GM23338 (cell line): ENCODE results near the gene EXPH5. TPM values are rescaled to one million over a fixed set of nuclear protein-coding genes. Genes with fewer than 3 reads are reported as not detected.

Experiments
- ATAC-seq: fragments of 200-7000 bp; cut with Tn5 transposase; 3 replicates; pipeline ENCODE4 v1.9.1; 2020
- DNase-seq: peaks from one replicate; pipeline ENCODE4 v3.0.0-alpha.2; 2015; ENCODE audit warnings: low spot score
- H2AFZ ChIP-seq: fragments of 200-600 bp; sonication (generic); 2 replicates; pipeline ENCODE4 v1.8.0; 2016; ENCODE audit warnings: antibody characterized with exemption, mild to moderate bottlenecking, moderate library complexity
- H3F3A ChIP-seq: fragments of 200-600 bp; sonication (generic); replicated peaks from 2 replicates; pipeline ENCODE4 v1.8.0; 2017; ENCODE audit warnings: antibody characterized with exemption, mixed run types, low read depth
- H3K27ac ChIP-seq: fragments of 200-600 bp; sonication (generic); 2 replicates; pipeline ENCODE4 v1.6.1; 2016; ENCODE audit warnings: low read depth
- H3K27me3 ChIP-seq: fragments of 200-600 bp; sonication (generic); 2 replicates; pipeline ENCODE4 v1.8.0; 2016; ENCODE audit warnings: mild to moderate bottlenecking, mixed run types, moderate library complexity; ENCODE audit not compliant: insufficient read depth
- H3K36me3 ChIP-seq: fragments of 200-600 bp; sonication (generic); 2 replicates; pipeline ENCODE4 v1.8.0; 2016; ENCODE audit warnings: mild to moderate bottlenecking; ENCODE audit not compliant: insufficient read depth
- H3K4me1 ChIP-seq: fragments of 200-600 bp; sonication (generic); 2 replicates; pipeline ENCODE4 v1.8.0; 2016; ENCODE audit warnings: mild to moderate bottlenecking, moderate library complexity; ENCODE audit not compliant: insufficient read depth
- H3K4me2 ChIP-seq: fragments of 200-600 bp; sonication (generic); 2 replicates; pipeline ENCODE4 v1.7.1; 2017; ENCODE audit warnings: mixed run types
- H3K4me3 ChIP-seq: fragments of 200-600 bp; sonication (generic); 2 replicates; pipeline ENCODE4 v1.6.1; 2016; ENCODE audit warnings: mixed run types
- H3K79me2 ChIP-seq: fragments of 200-600 bp; sonication (generic); replicated peaks from 2 replicates; pipeline ENCODE4 v1.8.0; 2017; ENCODE audit warnings: mild to moderate bottlenecking; ENCODE audit not compliant: insufficient read depth
- H3K9me2 ChIP-seq: fragments of 200-600 bp; sonication (generic); 2 replicates; pipeline ENCODE4 v1.8.0; 2017; ENCODE audit not compliant: insufficient read depth
- H4K20me1 ChIP-seq: fragments of 200-600 bp; sonication (generic); replicated peaks from 2 replicates; pipeline ENCODE4 v1.8.0; 2017; ENCODE audit warnings: mild to moderate bottlenecking; ENCODE audit not compliant: insufficient read depth
- H3K27ac Mint-ChIP-seq: 2 replicates; pipeline ENCODE4 v1.8.0; 2020; ENCODE audit warnings: inconsistent platforms, mild to moderate bottlenecking, moderate library complexity, mixed read lengths
- H3K27me3 Mint-ChIP-seq: 3 replicates; pipeline ENCODE4 v1.8.0; 2022; ENCODE audit warnings: low read depth, mild to moderate bottlenecking, moderate library complexity, mixed read lengths, inconsistent platforms; ENCODE audit not compliant: insufficient read depth, poor library complexity
- H3K36me3 Mint-ChIP-seq: 3 replicates; pipeline ENCODE4 v1.8.0; 2021; ENCODE audit warnings: low read depth, mild to moderate bottlenecking, inconsistent platforms, moderate library complexity, mixed read lengths
- H3K4me1 Mint-ChIP-seq: 3 replicates; pipeline ENCODE4 v1.8.0; 2020; ENCODE audit warnings: mild to moderate bottlenecking, inconsistent platforms, mixed read lengths
- H3K4me3 Mint-ChIP-seq: 3 replicates; pipeline ENCODE4 v1.8.0; 2021; ENCODE audit warnings: moderate library complexity, mild to moderate bottlenecking, inconsistent platforms, mixed read lengths
- H3K9me3 Mint-ChIP-seq: 3 replicates; pipeline ENCODE4 v1.8.0; 2020; ENCODE audit warnings: moderate library complexity, mild to moderate bottlenecking, inconsistent platforms, mixed read lengths
- CREB1 ChIP-seq: fragments of 250-450 bp; sonication (Bioruptor Pico); IDR thresholded peaks from 2 replicates; pipeline ENCODE4 v1.5.0; 2020; ENCODE audit warnings: low read depth, mild to moderate bottlenecking, moderate library complexity
- ETS1 ChIP-seq: IDR thresholded peaks from 2 replicates; pipeline ENCODE4 v1.6.1; 2016; ENCODE audit warnings: antibody characterized with exemption
- EZH2 ChIP-seq: fragments of 200-600 bp; sonication (generic); IDR thresholded peaks from one replicate; pipeline ENCODE4 v1.8.0; 2017; ENCODE audit warnings: antibody characterized with exemption, mild to moderate bottlenecking, low read depth; ENCODE audit not compliant: unreplicated experiment
- JUNB ChIP-seq: IDR thresholded peaks from one replicate; pipeline ENCODE4 v1.6.1; 2016; ENCODE audit warnings: antibody characterized with exemption; ENCODE audit not compliant: unreplicated experiment
- NANOG ChIP-seq: IDR thresholded peaks from 2 replicates; pipeline ENCODE4 v1.6.1; 2016; ENCODE audit warnings: antibody characterized with exemption, borderline replicate concordance
- REST ChIP-seq: IDR thresholded peaks from one replicate; pipeline ENCODE4 v1.6.1; 2018; ENCODE audit warnings: antibody characterized with exemption; ENCODE audit not compliant: unreplicated experiment
- ZNF331 ChIP-seq: fragments of 250-450 bp; sonication (Bioruptor Pico); IDR thresholded peaks from 2 replicates; pipeline ENCODE4 v1.5.0; 2020; ENCODE audit warnings: low read depth, mild to moderate bottlenecking, moderate library complexity
- ZNF462 ChIP-seq: fragments of 250-450 bp; sonication (Bioruptor Pico); IDR thresholded peaks from 2 replicates; pipeline ENCODE4 v1.5.0; 2020; ENCODE audit warnings: mild to moderate bottlenecking, moderate library complexity
- polyA plus RNA-seq: library from polyadenylated mRNA; unstranded; fragments of >200 nt; fragmentation: Nextera tagmentation; extraction: Ambion mirVana; gene quantifications from 2 replicates; pipeline ENCODE4 v1.2.1, GENCODE V29; 2016
- total RNA-seq: library from RNA; depleted of rRNA; stranded (reverse); fragments of >200 nt; shearing (Covaris generic); gene quantifications from 2 replicates; pipeline ENCODE4 v1.2.3, GENCODE V29; 2014
- TF ChIP-seq, protein P1 (sequence below), 2 experiments: fragments of 200-600 bp in 1 of 2; sonication (generic) in 1 of 2; conservative IDR thresholded peaks; 2 replicates each; pipeline versions ENCODE4 v1.5.1 to v1.6.1; 2016 to 2017; ENCODE audit warnings: antibody characterized with exemption in 2 of 2, low read depth in 2 of 2, mild to moderate bottlenecking in 2 of 2, moderate library complexity in 1 of 2

Gene EXPH5
- total and polyA plus RNA-seq, 2 experiments from 2014 or later: 3.6 to 12.6 TPM

GRCh38 chr11:108524422-108524821, 69.1 kb downstream of the EXPH5 start (continued):
- TF ChIP-seq ZNF462 (CRISPR knock-in tag): no peak

DNA sequence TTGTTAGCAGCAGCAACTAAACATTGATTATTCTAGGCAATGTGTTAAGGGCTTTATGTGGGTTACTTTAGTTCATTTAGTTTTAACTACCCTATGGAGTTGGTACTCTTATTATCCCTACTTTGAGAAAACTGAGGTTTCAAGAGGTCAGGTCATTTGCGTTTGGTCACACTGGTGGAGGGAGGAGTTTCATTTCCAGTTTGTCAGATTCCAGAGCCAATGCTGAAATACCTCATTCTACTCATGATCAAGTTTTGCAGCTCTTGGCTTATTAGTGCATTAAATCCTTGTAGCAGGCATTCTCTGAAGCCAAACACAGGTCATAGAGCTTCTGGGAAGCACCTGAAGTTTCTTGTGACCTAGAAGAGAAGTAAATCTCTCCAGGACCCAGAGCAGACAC, 71.2 kb downstream of the EXPH5 start:
- H3K4me1 ChIP-seq: no peaks in the 10 kb centered on the region
- TF ChIP-seq REST: no peak
- TF ChIP-seq, protein P1, sequence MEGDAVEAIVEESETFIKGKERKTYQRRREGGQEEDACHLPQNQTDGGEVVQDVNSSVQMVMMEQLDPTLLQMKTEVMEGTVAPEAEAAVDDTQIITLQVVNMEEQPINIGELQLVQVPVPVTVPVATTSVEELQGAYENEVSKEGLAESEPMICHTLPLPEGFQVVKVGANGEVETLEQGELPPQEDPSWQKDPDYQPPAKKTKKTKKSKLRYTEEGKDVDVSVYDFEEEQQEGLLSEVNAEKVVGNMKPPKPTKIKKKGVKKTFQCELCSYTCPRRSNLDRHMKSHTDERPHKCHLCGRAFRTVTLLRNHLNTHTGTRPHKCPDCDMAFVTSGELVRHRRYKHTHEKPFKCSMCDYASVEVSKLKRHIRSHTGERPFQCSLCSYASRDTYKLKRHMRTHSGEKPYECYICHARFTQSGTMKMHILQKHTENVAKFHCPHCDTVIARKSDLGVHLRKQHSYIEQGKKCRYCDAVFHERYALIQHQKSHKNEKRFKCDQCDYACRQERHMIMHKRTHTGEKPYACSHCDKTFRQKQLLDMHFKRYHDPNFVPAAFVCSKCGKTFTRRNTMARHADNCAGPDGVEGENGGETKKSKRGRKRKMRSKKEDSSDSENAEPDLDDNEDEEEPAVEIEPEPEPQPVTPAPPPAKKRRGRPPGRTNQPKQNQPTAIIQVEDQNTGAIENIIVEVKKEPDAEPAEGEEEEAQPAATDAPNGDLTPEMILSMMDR (conservative IDR thresholded peaks at IDR 0.05; ENCODE audit: low read depth in 2 of 2): no peak
- no peak for TF ChIP-seq CREB1 (CRISPR knock-in tag)
- TF ChIP-seq ETS1: no peak
- TF ChIP-seq NANOG: no peak
- no peak for TF ChIP-seq EZH2
- no peak for TF ChIP-seq ZNF331 (CRISPR knock-in tag)
- no peak for TF ChIP-seq JUNB

More for the DNA sequence above, 71.2 kb downstream of the EXPH5 start:
- H3F3A ChIP-seq: no peaks in the 10 kb centered on the region
- no peak overlapping the region for H3K27ac ChIP-seq
- no peaks in the 10 kb centered on the region for H3K79me2 ChIP-seq
- no peak for DNase-seq
- no peaks in the 10 kb centered on the region for H3K27me3 ChIP-seq
- H3K36me3 ChIP-seq: no peaks in the 10 kb centered on the region
- H3K4me3 ChIP-seq: no peak overlapping the region
- Mint-ChIP-seq H3K27ac (no peak overlapping the region), H3K4me3 (no peak overlapping the region), H3K4me1 (peaks cover 3% of the 10 kb centered on the region; the same call in 1 of the 3 replicates), H3K27me3 (no peaks in the 10 kb centered on the region), H3K9me3 (no peaks in the 10 kb centered on the region), H3K36me3 (peaks cover 3% of the 10 kb centered on the region; the same call in 1 of the 3 replicates)
- no peaks in the 10 kb centered on the region for H4K20me1 ChIP-seq
- H2AFZ ChIP-seq: no peak overlapping the region
- H3K9me2 ChIP-seq: no peaks in the 10 kb centered on the region
- no peak overlapping the region for H3K4me2 ChIP-seq
- no peak for ATAC-seq
